ENCODE data around the gene ARPC4.

Gene ARPC4

DNA sequence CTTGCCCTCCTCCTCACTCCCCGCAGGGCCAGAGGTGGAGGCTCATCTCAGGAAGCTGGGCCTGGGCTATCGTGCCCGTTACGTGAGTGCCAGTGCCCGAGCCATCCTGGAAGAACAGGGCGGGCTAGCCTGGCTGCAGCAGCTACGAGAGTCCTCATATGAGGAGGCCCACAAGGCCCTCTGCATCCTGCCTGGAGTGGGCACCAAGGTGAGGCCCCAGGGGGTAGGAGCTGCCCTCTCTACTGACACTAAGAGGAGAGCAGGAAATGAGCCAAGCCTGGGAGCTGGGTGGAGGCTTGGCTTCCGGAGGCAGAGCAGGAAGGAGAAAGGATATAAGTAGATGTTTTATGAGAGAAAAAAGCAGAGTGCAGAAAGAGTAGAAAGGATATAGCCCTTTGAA is 38.2 kb upstream of the ARPC4 start:
- DNase-seq (ENCODE audit: low read depth): no peak
- no peaks in the 10 kb centered on the region for H3K27me3 ChIP-seq (replicated peaks; ENCODE audit: control insufficient read depth, insufficient read depth, low read length)
- no peak overlapping the region for H3K4me3 ChIP-seq (ENCODE audit: low read length)
- H3K36me3 ChIP-seq (ENCODE audit: control insufficient read depth, insufficient read depth, low read length, severe bottlenecking): peaks cover 49% of the 10 kb centered on the region
- peak overlapping the region; percentile 28 for H3K9ac ChIP-seq (ENCODE audit: low read length)
- H3K4me1 ChIP-seq (ENCODE audit: control insufficient read depth, insufficient read depth, low read length): peaks cover 21% of the 10 kb centered on the region
- no peaks in the 10 kb centered on the region for H3K9me3 ChIP-seq (ENCODE audit: control insufficient read depth, low read length)

DNA sequence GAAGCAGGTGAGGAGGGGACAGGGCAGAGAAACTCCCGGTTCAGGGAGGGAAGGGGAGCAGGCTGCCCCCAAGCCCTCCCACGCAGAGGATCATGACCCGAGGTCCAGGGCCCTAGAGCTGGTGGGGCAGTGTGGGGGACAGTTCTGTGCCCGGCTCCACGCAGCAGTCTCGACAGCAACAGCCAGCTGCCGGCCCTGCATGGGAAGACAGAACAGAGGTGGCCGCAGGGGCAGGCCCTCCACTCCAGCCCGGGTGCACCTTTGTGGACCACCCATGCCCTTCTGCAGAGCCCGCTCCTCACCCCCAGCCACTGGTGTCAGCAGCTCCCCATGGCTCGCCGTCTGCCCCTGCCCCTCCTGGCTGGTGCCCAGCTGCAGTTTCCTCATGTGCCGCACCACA is 35.5 kb upstream of the ARPC4 start:
- Histone ChIP-seq H3K9me3 (ENCODE audit: control insufficient read depth, low read length) (no peaks in the 10 kb centered on the region), H3K27me3 (replicated peaks; ENCODE audit: control insufficient read depth, insufficient read depth, low read length) (no peaks in the 10 kb centered on the region), H3K4me1 (ENCODE audit: control insufficient read depth, insufficient read depth, low read length) (peaks cover 7% of the 10 kb centered on the region), H3K36me3 (ENCODE audit: control insufficient read depth, insufficient read depth, low read length, severe bottlenecking) (peaks cover 68% of the 10 kb centered on the region), H3K4me3 (ENCODE audit: low read length) (no peak overlapping the region), H3K9ac (ENCODE audit: low read length) (no peak overlapping the region)
- DNase-seq (ENCODE audit: low read depth): no peak

DNA sequence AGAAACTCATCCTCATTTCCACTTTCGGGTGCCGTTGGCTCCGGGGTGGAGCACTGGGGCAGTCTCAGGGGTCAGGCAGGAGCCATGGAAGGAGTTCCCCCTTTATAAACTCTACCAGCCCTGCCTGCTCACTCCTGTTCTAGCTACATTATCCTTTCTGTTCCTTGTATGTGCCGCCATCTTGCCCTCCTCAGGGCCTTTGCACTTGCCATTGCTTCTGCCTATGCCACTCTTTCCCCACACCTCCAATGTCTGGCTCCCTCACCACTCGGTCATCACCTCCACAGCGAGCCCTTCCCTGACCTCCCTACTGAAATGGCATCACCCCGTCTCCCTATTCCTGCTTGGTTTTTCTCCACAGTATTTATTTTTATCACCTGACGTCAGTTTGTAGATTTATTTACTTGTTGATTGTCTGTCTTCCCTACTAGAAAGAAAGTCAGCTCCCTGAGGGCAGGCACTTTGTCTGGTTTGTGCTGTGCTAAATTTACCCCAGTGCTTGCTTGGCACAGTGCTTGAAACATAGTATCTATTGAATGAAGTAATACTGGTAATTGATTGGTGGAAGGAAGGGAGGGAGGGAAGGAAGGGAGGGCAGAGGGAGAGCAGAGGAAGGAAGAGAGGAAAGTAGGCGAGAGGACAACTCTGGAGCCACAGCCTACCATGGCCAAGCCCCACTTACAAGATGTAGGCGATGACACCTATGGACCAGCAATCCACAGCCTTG is 31.9 kb upstream of the ARPC4 start:
- H3K27me3 ChIP-seq (replicated peaks; ENCODE audit: control insufficient read depth, insufficient read depth, low read length): no peaks in the 10 kb centered on the region
- no peaks in the 10 kb centered on the region for H3K4me1 ChIP-seq (ENCODE audit: control insufficient read depth, insufficient read depth, low read length)
- H3K36me3 ChIP-seq (ENCODE audit: control insufficient read depth, insufficient read depth, low read length, severe bottlenecking): peaks cover 80% of the 10 kb centered on the region
- H3K4me3 ChIP-seq (ENCODE audit: low read length): no peak overlapping the region
- no peaks in the 10 kb centered on the region for H3K9me3 ChIP-seq (ENCODE audit: control insufficient read depth, low read length)
- no peak for DNase-seq (ENCODE audit: low read depth)
- no peak overlapping the region for H3K9ac ChIP-seq (ENCODE audit: low read length)

DNA sequence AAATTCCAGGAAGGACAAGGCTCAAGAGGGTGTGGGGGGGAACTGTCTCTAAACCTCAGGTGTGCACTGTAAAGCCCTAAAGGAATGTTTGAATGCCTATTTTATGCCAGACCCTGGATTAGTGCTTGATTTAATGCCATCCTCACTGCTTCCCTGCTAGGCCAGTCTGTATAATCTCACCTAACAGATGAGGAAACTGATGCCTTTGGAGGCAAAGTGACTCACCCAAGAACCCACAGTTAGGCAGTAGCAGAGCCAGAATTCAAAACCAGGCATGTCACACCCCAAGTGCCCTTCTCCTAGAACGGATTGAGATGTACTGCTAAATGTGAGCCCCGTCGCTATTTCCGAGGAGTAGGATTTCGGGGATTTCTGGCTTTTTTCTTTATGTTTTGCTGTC is 31.0 kb upstream of the ARPC4 start:
- H3K4me3 ChIP-seq (ENCODE audit: low read length): no peak overlapping the region
- DNase-seq (ENCODE audit: low read depth): no peak
- no peaks in the 10 kb centered on the region for H3K9me3 ChIP-seq (ENCODE audit: control insufficient read depth, low read length)
- H3K27me3 ChIP-seq (replicated peaks; ENCODE audit: control insufficient read depth, insufficient read depth, low read length): no peaks in the 10 kb centered on the region
- H3K36me3 ChIP-seq (ENCODE audit: control insufficient read depth, insufficient read depth, low read length, severe bottlenecking): peaks cover 76% of the 10 kb centered on the region
- H3K9ac ChIP-seq (ENCODE audit: low read length): no peak overlapping the region
- no peaks in the 10 kb centered on the region for H3K4me1 ChIP-seq (ENCODE audit: control insufficient read depth, insufficient read depth, low read length)

GRCh38 chr3:9762871-9763270 is 30.0 kb upstream of the ARPC4 start:
- Histone ChIP-seq H3K9me3 (ENCODE audit: control insufficient read depth, low read length) (no peaks in the 10 kb centered on the region), H3K9ac (ENCODE audit: low read length) (no peak overlapping the region), H3K4me3 (ENCODE audit: low read length) (no peak overlapping the region), H3K36me3 (ENCODE audit: control insufficient read depth, insufficient read depth, low read length, severe bottlenecking) (peaks cover 66% of the 10 kb centered on the region), H3K4me1 (ENCODE audit: control insufficient read depth, insufficient read depth, low read length) (no peaks in the 10 kb centered on the region), H3K27me3 (replicated peaks; ENCODE audit: control insufficient read depth, insufficient read depth, low read length) (no peaks in the 10 kb centered on the region)
- DNase-seq (ENCODE audit: low read depth): no peak

GRCh38 chr3:9765865-9766264 is 27.0 kb upstream of the ARPC4 start:
- H3K4me1 ChIP-seq (ENCODE audit: control insufficient read depth, insufficient read depth, low read length): peaks cover 25% of the 10 kb centered on the region
- no peak for DNase-seq (ENCODE audit: low read depth)
- H3K4me3 ChIP-seq (ENCODE audit: low read length): no peak overlapping the region
- H3K27me3 ChIP-seq (replicated peaks; ENCODE audit: control insufficient read depth, insufficient read depth, low read length): no peaks in the 10 kb centered on the region
- peaks cover 39% of the 10 kb centered on the region for H3K36me3 ChIP-seq (ENCODE audit: control insufficient read depth, insufficient read depth, low read length, severe bottlenecking)
- H3K9me3 ChIP-seq (ENCODE audit: control insufficient read depth, low read length): no peaks in the 10 kb centered on the region
- no peak overlapping the region for H3K9ac ChIP-seq (ENCODE audit: low read length)

DNA sequence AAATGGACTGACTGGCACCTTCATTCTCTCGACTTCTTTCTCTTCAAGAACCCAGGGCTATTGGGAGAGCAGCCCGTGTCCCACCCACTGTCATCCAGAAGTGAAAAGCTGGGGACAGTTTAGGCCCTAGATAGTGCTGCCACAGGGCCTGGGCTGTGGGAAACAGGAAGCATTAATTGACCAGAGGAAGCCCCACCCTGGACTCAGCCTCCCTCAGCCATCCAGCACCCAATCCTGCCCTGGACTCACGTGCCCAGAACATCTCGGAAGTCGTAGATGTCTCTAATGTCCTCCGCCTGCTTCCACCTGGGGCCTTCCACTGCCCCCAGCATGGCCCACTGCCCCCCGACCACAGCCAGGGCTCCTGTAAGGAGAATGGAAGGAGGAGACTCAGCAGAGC is 25.5 kb upstream of the ARPC4 start:
- H3K9me3 ChIP-seq (ENCODE audit: control insufficient read depth, low read length): no peaks in the 10 kb centered on the region
- no peak for DNase-seq (ENCODE audit: low read depth)
- no peaks in the 10 kb centered on the region for H3K27me3 ChIP-seq (replicated peaks; ENCODE audit: control insufficient read depth, insufficient read depth, low read length)
- H3K4me3 ChIP-seq (ENCODE audit: low read length): no peak overlapping the region
- peaks cover 36% of the 10 kb centered on the region for H3K4me1 ChIP-seq (ENCODE audit: control insufficient read depth, insufficient read depth, low read length)
- peak overlapping the region; percentile 35 for H3K9ac ChIP-seq (ENCODE audit: low read length)
- H3K36me3 ChIP-seq (ENCODE audit: control insufficient read depth, insufficient read depth, low read length, severe bottlenecking): peaks cover 23% of the 10 kb centered on the region

GRCh38 chr3:9768141-9768775 is 24.6 kb upstream of the ARPC4 start:
- DNase-seq (ENCODE audit: low read depth): no peak
- Histone ChIP-seq H3K9me3 (ENCODE audit: control insufficient read depth, low read length) (no peaks in the 10 kb centered on the region), H3K4me3 (ENCODE audit: low read length) (peak overlapping the region; percentile 91), H3K4me1 (ENCODE audit: control insufficient read depth, insufficient read depth, low read length) (peaks cover 39% of the 10 kb centered on the region), H3K9ac (ENCODE audit: low read length) (peak overlapping the region; percentile 93), H3K27me3 (replicated peaks; ENCODE audit: control insufficient read depth, insufficient read depth, low read length) (no peaks in the 10 kb centered on the region), H3K36me3 (ENCODE audit: control insufficient read depth, insufficient read depth, low read length, severe bottlenecking) (peaks cover 18% of the 10 kb centered on the region)

DNA sequence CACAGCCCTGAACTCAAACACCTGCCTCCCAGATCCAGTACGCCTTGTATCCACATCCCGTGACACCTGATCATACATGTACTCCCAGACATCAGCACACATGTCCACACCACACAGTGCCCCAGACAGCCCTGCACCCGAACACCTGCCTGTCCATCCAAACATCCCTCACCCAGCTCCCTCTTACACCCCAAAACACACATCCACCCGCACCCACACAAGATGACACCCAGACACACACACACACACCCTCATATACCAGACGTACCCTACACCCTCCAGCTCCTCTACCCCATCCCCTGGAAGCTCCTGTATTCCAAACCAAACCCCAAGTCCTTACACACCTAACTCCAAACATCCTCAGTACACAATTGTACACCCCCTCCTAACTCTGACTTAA is 23.9 kb upstream of the ARPC4 start:
- Histone ChIP-seq H3K27me3 (replicated peaks; ENCODE audit: control insufficient read depth, insufficient read depth, low read length) (no peaks in the 10 kb centered on the region), H3K36me3 (ENCODE audit: control insufficient read depth, insufficient read depth, low read length, severe bottlenecking) (peaks cover 18% of the 10 kb centered on the region), H3K4me3 (ENCODE audit: low read length) (peak overlapping the region; percentile 91), H3K9ac (ENCODE audit: low read length) (peak overlapping the region; percentile 93), H3K4me1 (ENCODE audit: control insufficient read depth, insufficient read depth, low read length) (peaks cover 39% of the 10 kb centered on the region), H3K9me3 (ENCODE audit: control insufficient read depth, low read length) (no peaks in the 10 kb centered on the region)
- DNase-seq (ENCODE audit: low read depth): no peak

GRCh38 chr3:9769426-9770275 is 23.2 kb upstream of the ARPC4 start, which contains the start of gene CAMK1:
Gene CAMK1 (minus strand): TSS chr3:9769947. CDS start chr3:9767749, 2,198 bp downstream.
- Histone ChIP-seq H3K4me3 (ENCODE audit: low read length) (peak within 1 kb of the TSS; percentile 91), H3K27me3 (replicated peaks; ENCODE audit: control insufficient read depth, insufficient read depth, low read length) (no peaks in the 10 kb centered on the region), H3K36me3 (ENCODE audit: control insufficient read depth, insufficient read depth, low read length, severe bottlenecking) (peaks cover 16% of the 10 kb centered on the region), H3K9me3 (ENCODE audit: control insufficient read depth, low read length) (no peaks in the 10 kb centered on the region), H3K9ac (ENCODE audit: low read length) (peak within 1 kb of the TSS; percentile 93), H3K4me1 (ENCODE audit: control insufficient read depth, insufficient read depth, low read length) (peaks cover 39% of the 10 kb centered on the region)
- peak; percentile 94 for DNase-seq (ENCODE audit: low read depth)

GRCh38 chr3:9770276-9770812 is 22.5 kb upstream of the ARPC4 start:
- DNase-seq (ENCODE audit: low read depth): peak; percentile 39
- H3K36me3 ChIP-seq (ENCODE audit: control insufficient read depth, insufficient read depth, low read length, severe bottlenecking): peaks cover 12% of the 10 kb centered on the region
- peak overlapping the region; percentile 91 for H3K4me3 ChIP-seq (ENCODE audit: low read length)
- H3K27me3 ChIP-seq (replicated peaks; ENCODE audit: control insufficient read depth, insufficient read depth, low read length): no peaks in the 10 kb centered on the region
- no peaks in the 10 kb centered on the region for H3K9me3 ChIP-seq (ENCODE audit: control insufficient read depth, low read length)
- peaks cover 39% of the 10 kb centered on the region for H3K4me1 ChIP-seq (ENCODE audit: control insufficient read depth, insufficient read depth, low read length)
- H3K9ac ChIP-seq (ENCODE audit: low read length): peak overlapping the region; percentile 93

Data from adipocyte (in vitro differentiated cells).